K562 (cell line): ENCODE results near the gene WFIKKN1. TPM values are rescaled to one million over a fixed set of nuclear protein-coding genes. Genes with fewer than 3 reads are reported as not detected.

Experiments
- CHD7 ChIP-seq: fragments of 200-600 bp; sonication (generic); IDR thresholded peaks from one replicate; pipeline ENCODE4 v1.6.1; 2012; ENCODE audit warnings: mild to moderate bottlenecking, low read depth, low read length, inconsistent platforms
- FOXJ3 ChIP-seq: sonication (generic); formaldehyde crosslinking; IDR thresholded peaks from 2 replicates; pipeline ENCODE4 v1.4.0; 2020; ENCODE audit warnings: mild to moderate bottlenecking, missing genetic modification reagents
- HMGN3 ChIP-seq: IDR thresholded peaks from 2 replicates; pipeline ENCODE4 v1.6.1; 2011; ENCODE audit warnings: borderline replicate concordance, low read depth, mild to moderate bottlenecking, mixed read lengths, low read length; ENCODE audit not compliant: insufficient read length; ENCODE audit errors: extremely low read depth
- JUND ChIP-seq, 2 experiments: IDR thresholded peaks; 2 replicates in 1 of 2; 3 replicates in 1 of 2; pipeline ENCODE4 v1.6.1; 2011; ENCODE audit warnings: borderline replicate concordance in 2 of 2, low read depth in 2 of 2, low read length in 2 of 2, improper control_type of control experiment in 1 of 2, missing biosample characterization in 1 of 2, missing genetic modification characterization in 1 of 2, missing genetic modification reagents in 1 of 2
- KDM1A ChIP-seq, 2 experiments: fragments of 450-650 bp; IDR thresholded peaks; 2 replicates each; pipeline ENCODE4 v1.6.1; 2016; ENCODE audit warnings: mild to moderate bottlenecking in 2 of 2
- KDM2B ChIP-seq: fragments of 250-450 bp; sonication (Bioruptor Pico); IDR thresholded peaks from 2 replicates; pipeline ENCODE4 v1.8.0; 2021; ENCODE audit warnings: mild to moderate bottlenecking, moderate library complexity
- PBX2 ChIP-seq, 2 experiments: IDR thresholded peaks in 1 of 2; conservative IDR thresholded peaks in 1 of 2; 2 replicates each; pipeline ENCODE4 v1.6.1; 2016; ENCODE audit warnings: low read depth in 2 of 2, mild to moderate bottlenecking in 1 of 2, missing compliant biosample characterization in 1 of 2, missing genetic modification characterization in 1 of 2, moderate library complexity in 1 of 2
- ZBTB26 ChIP-seq: fragments of 450-650 bp; formaldehyde crosslinking; IDR thresholded peaks from 2 replicates; pipeline ENCODE4 v1.4.0; 2022; ENCODE audit warnings: missing genetic modification characterization
- ZKSCAN3 ChIP-seq: fragments of 250-450 bp; sonication (Bioruptor Pico); IDR thresholded peaks from 2 replicates; pipeline ENCODE4 v1.4.0; 2020
- polyA plus RNA-seq, 8 experiments: library from polyadenylated mRNA; depleted of rRNA in 4 of 8; stranded (reverse) in 5 of 8; unstranded in 3 of 8; fragments of >200 nt; fragmentation: Nextera tagmentation in 2 of 8; fragmentation: Illumina TruSeq in 1 of 8; extraction: Ambion mirVana in 2 of 8; extraction: Trizol in 1 of 8; gene quantifications; 2 replicates each; pipeline versions ENCODE4 v1.2.1 to v1.2.3, GENCODE V29; 2011 to 2014; ENCODE audit warnings: inconsistent platforms in 1 of 8, missing spikeins in 1 of 8
- total RNA-seq, 7 experiments: library from RNA; depleted of rRNA in 6 of 7; stranded (reverse); fragments of >200 nt in 6 of 7; fragmentation: Illumina TruSeq in 2 of 7; extraction: Trizol in 2 of 7; gene quantifications; 2 replicates each; pipeline versions ENCODE4 v1.2.1 to v1.2.3, GENCODE V29; 2011 to 2021; ENCODE audit warnings: low replicate concordance in 1 of 7

The WFIKKN1 gene
- total and polyA plus RNA-seq, 9 of the 15 experiments (the other 6 are each of a cell fraction or from before 2014, with no cell fraction given) = 0.14 to 1.1 (median 0.50) TPM; not detected in 4

- TF ChIP-seq CHD7 = no peak
- TF ChIP-seq HMGN3 = peak; percentile 83
- TF ChIP-seq ZBTB26 (CRISPR knock-in tag) = 0 out of 2 replicates have a peak, but pooled peaks have one; percentile 49
- no peak for TF ChIP-seq PBX2 (CRISPR knock-in tag; IDR thresholded peaks at IDR 0.05; ENCODE audit: low read depth)
- TF ChIP-seq PBX2 (tag; conservative IDR thresholded peaks at IDR 0.05; ENCODE audit: low read depth) = no peak
- TF ChIP-seq ZKSCAN3 (CRISPR knock-in tag) = no peak
- peak in 1 of 2 experiments; percentile 92; a peak in 2 of 4 replicates for TF ChIP-seq KDM1A (IDR thresholded peaks at IDR 0.05)
- no peak for TF ChIP-seq JUND (IDR thresholded peaks at IDR 0.05; ENCODE audit: borderline replicate concordance, low read depth, low read length)
- no peak; the same call in 2 of the 3 replicates for TF ChIP-seq JUND (tag; IDR thresholded peaks at IDR 0.05; ENCODE audit: borderline replicate concordance, low read depth, low read length)
- TF ChIP-seq FOXJ3 = no peak
- TF ChIP-seq KDM2B (CRISPR knock-in tag) = 0 out of 2 replicates have a peak, but pooled peaks have one; percentile 54
These were observed 44.4 kb downstream of the WFIKKN1 start, which contains the start of gene RHBDL1 (continued) for GRCh38 chr16:674968-675883.
